ENCODE results near the gene KIRREL3. TPM values are rescaled to one million over a fixed set of nuclear protein-coding genes. Genes with fewer than 3 reads are reported as not detected.

The KIRREL3 gene
- total RNA-seq, 1 donor from 2014 or later = not detected

DNA sequence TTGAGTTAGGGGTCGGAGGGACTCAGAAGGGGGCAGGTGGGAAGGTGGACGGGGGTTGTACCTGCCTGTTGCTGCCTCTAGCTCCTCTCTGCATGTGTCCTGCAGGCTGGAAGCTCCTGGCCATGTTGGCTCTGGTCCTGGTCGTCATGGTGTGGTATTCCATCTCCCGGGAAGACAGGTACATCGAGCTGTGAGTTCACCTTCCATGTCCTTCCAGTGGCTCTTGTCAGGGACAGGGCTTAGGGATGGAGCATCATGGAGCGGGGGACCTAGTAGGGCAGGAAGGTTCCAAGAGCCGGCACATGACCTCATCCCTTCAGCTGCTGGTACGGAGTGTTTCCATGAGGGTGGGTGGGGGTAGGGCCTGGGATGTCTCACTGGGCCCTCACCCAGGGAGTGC lies 594.2 kb downstream of the KIRREL3 start:
- H3K36me3 ChIP-seq (ENCODE audit: control insufficient read depth, insufficient read depth, low read length) = peaks cover 1% of the 10 kb centered on the region
- DNase-seq (ENCODE audit: low read depth) (no peak), FAIRE-seq (no peak)
- no peaks in the 10 kb centered on the region for H3K27me3 ChIP-seq (ENCODE audit: control insufficient read depth, insufficient read depth, low read length)
- H3K4me3 ChIP-seq (ENCODE audit: low read depth, low read length) = no peak overlapping the region
- TF ChIP-seq, protein P1, sequence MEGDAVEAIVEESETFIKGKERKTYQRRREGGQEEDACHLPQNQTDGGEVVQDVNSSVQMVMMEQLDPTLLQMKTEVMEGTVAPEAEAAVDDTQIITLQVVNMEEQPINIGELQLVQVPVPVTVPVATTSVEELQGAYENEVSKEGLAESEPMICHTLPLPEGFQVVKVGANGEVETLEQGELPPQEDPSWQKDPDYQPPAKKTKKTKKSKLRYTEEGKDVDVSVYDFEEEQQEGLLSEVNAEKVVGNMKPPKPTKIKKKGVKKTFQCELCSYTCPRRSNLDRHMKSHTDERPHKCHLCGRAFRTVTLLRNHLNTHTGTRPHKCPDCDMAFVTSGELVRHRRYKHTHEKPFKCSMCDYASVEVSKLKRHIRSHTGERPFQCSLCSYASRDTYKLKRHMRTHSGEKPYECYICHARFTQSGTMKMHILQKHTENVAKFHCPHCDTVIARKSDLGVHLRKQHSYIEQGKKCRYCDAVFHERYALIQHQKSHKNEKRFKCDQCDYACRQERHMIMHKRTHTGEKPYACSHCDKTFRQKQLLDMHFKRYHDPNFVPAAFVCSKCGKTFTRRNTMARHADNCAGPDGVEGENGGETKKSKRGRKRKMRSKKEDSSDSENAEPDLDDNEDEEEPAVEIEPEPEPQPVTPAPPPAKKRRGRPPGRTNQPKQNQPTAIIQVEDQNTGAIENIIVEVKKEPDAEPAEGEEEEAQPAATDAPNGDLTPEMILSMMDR (IDR thresholded peaks at IDR 0.05; ENCODE audit: insufficient read depth, low read length, severe bottlenecking) = no peak

DNA sequence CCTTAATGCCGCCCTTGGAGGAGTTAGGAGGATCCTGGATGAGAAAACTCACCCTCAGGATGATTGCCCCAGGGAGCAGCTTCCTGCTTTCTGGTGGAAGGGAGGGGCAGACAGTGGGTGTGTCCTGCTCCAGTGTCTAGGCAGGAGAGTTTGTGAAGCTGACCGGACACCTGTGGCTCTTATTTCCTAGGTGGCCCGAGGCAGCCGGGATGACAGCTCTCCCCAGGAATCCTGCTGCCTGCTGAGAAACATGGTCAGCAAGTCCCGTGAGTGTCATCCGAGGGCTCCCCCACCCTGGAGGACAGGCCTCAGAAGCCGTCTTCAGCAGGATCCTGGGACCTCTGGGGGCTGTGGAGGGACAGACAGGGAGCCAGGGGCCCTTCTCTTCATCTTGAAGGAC lies 594.7 kb downstream of the KIRREL3 start:
- DNase-seq (ENCODE audit: low read depth) = peak; percentile 37
- H3K36me3 ChIP-seq (ENCODE audit: control insufficient read depth, insufficient read depth, low read length) = peaks cover 1% of the 10 kb centered on the region
- no peak overlapping the region for H3K4me3 ChIP-seq (ENCODE audit: low read depth, low read length)

DNA sequence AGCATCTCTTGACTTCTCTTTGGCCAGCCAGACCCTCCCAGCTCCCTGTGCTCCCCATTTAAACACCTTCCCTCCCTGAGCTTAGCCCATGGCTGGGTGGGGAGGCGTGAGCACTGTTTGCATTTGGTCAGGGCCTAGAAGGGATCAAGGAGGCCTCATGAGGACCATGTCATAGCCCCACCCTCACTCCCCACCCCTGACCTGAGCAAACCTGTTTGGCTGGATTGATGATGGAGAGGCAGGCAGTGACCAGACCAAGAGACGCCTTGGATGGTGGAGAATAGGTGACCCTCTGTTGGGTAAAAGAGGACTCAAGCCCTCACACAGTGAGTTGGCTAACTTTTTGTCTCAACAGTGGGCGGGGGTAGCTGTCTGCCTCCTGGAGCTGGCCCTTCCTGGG lies 595.2 kb downstream of the KIRREL3 start:
- Histone ChIP-seq H3K36me3 (ENCODE audit: control insufficient read depth, insufficient read depth, low read length) (peaks cover 1% of the 10 kb centered on the region), H3K4me3 (ENCODE audit: low read depth, low read length) (no peak overlapping the region), H3K27me3 (ENCODE audit: control insufficient read depth, insufficient read depth, low read length) (no peaks in the 10 kb centered on the region)
- TF ChIP-seq, protein P1 (IDR thresholded peaks at IDR 0.05; ENCODE audit: insufficient read depth, low read length, severe bottlenecking) = no peak
- FAIRE-seq (no peak), DNase-seq (ENCODE audit: low read depth) (peak; percentile 43)

More for the DNA sequence above, 594.7 kb downstream of the KIRREL3 start:
- H3K27me3 ChIP-seq (ENCODE audit: control insufficient read depth, insufficient read depth, low read length) = no peaks in the 10 kb centered on the region
- FAIRE-seq = no peak
- TF ChIP-seq, protein P1 (IDR thresholded peaks at IDR 0.05; ENCODE audit: insufficient read depth, low read length, severe bottlenecking) = no peak

DNA sequence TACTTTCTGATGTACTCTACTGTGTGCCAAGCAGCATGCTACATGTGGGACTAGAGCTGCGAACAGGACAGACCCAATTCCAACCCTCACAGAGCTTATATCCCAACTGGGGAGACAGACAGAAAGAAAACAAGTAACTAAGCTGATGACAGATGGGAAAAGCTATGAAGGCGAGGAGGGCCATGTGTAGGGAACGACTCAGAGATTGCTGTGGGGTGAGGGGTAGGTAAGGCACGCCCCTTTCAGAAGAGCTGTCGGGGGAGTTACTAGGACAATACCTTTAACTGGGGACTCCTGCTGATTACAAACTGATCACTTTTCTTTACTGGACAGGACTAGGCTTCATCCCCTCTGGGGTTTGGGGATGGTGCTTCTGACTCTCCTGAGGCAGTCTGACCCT lies 596.2 kb downstream of the KIRREL3 start:
- H3K36me3 ChIP-seq (ENCODE audit: control insufficient read depth, insufficient read depth, low read length) = peaks cover 1% of the 10 kb centered on the region
- TF ChIP-seq, protein P1 (IDR thresholded peaks at IDR 0.05; ENCODE audit: insufficient read depth, low read length, severe bottlenecking) = no peak
- H3K27me3 ChIP-seq (ENCODE audit: control insufficient read depth, insufficient read depth, low read length) = no peaks in the 10 kb centered on the region
- DNase-seq (ENCODE audit: low read depth) (peak; percentile 40), FAIRE-seq (peak; percentile 77)
- no peak overlapping the region for H3K4me3 ChIP-seq (ENCODE audit: low read depth, low read length)

DNA sequence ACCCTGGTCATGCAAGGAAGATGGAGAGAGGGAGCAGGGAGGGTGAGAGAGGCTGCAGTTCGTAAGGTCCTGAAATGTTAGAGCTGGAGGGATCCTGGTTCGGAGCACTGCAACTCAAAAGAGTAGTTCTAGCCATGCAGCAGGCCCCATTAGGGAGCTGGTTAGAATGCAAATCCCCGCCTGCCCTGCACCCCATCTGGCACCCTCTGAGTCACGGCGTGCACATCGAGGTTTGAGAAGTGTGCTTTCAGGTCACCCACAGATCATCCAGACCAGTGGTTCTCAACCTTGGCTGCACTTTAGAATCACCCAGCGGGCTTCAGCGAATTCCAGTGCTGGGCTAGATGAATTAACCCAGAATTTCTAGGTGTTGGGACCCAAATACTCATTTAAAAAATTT lies 596.9 kb downstream of the KIRREL3 start:
- H3K27me3 ChIP-seq (ENCODE audit: control insufficient read depth, insufficient read depth, low read length) = no peaks in the 10 kb centered on the region
- TF ChIP-seq, protein P1 (IDR thresholded peaks at IDR 0.05; ENCODE audit: insufficient read depth, low read length, severe bottlenecking) = no peak
- H3K4me3 ChIP-seq (ENCODE audit: low read depth, low read length) = no peak overlapping the region
- DNase-seq (ENCODE audit: low read depth) = no peak
- no peak for FAIRE-seq
- H3K36me3 ChIP-seq (ENCODE audit: control insufficient read depth, insufficient read depth, low read length) = peaks cover 1% of the 10 kb centered on the region

DNA sequence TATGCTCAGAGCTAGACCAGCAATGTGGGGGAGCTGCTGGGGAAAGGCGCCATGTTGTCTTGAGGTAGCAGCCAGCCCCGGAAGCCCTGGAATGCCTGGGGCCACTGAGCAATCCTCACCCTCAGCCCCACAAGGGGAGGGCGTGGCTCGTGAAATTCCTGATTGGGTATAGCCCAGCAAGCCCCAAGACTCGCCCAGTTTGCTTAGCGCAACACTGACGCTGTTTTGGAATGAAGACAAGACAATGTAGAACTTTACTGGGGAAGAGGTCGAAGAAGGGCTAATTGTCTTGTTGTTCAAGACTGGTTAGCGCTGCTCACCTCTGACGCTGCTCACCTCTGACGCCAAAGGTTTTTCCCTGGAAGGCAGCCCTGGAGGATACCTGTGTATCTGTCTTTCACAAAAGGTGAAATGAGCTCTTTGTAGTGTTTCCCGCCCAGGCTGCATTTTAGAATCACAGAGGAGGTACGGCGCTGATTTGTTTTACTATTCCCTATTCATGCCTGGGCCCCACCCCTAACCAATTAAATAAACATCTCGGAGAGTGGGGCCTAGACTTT lies 597.5 kb downstream of the KIRREL3 start:
- TF ChIP-seq, protein P1 (IDR thresholded peaks at IDR 0.05; ENCODE audit: insufficient read depth, low read length, severe bottlenecking) = no peak
- H3K4me3 ChIP-seq (ENCODE audit: low read depth, low read length) = no peak overlapping the region
- DNase-seq (ENCODE audit: low read depth) (peak; percentile 17), FAIRE-seq (peak; percentile 76)
- H3K36me3 ChIP-seq (ENCODE audit: control insufficient read depth, insufficient read depth, low read length) = no peaks in the 10 kb centered on the region
- no peaks in the 10 kb centered on the region for H3K27me3 ChIP-seq (ENCODE audit: control insufficient read depth, insufficient read depth, low read length)

All from bronchial epithelial cell (primary cell).